IMR-90 (cell line): ENCODE data around the gene RIC8A. TPM values are rescaled to one million over a fixed set of nuclear protein-coding genes. Genes with fewer than 3 reads are reported as not detected.

Source experiments
- ATAC-seq: fragments of 200-7000 bp; cut with Tn5 transposase; 2 replicates; pipeline ENCODE4 v1.9.1; 2020; ENCODE audit warnings: low read depth, mild to moderate bottlenecking, moderate library complexity
- BruUV-seq: library from RNA; stranded (reverse); fragments of 400-500 nt; replicated peaks from 2 replicates; lab custom pipeline; 2021; lab: Mats Ljungman, UMichigan
- CTCF ChIA-PET: fragments of 300-600 bp; formaldehyde crosslinking; extraction: SDS; loops from one replicate; lab custom pipeline; 2021; ENCODE audit warnings: antibody characterized with exemption; lab: Yijun Ruan, JAX
- POLR2A ChIA-PET: fragments of 300-600 bp; sonication (Branson Sonifier 250); formaldehyde crosslinking; loops from one replicate; lab custom pipeline; 2022; ENCODE audit warnings: antibody characterized with exemption; ENCODE audit not compliant: unreplicated experiment; lab: Charles Lee
- DNase-seq: peaks from one replicate; pipeline ENCODE4 v3.0.0; 2013
- H2AFZ ChIP-seq: replicated peaks from 2 replicates; pipeline ENCODE3; 2013; ENCODE audit warnings: low read length, mild to moderate bottlenecking; ENCODE audit not compliant: poor library complexity
- H2AK5ac ChIP-seq: 2 replicates; pipeline ENCODE4 v1.6.1; 2013; ENCODE audit warnings: low read depth, low read length, inconsistent platforms
- H2AK9ac ChIP-seq: replicated peaks from 2 replicates; pipeline ENCODE3; 2013; ENCODE audit warnings: mild to moderate bottlenecking, low read depth, low read length, moderate library complexity; ENCODE audit not compliant: poor library complexity
- H2BK120ac ChIP-seq: 2 replicates; pipeline ENCODE4 v1.6.1; 2013; ENCODE audit warnings: low read depth, low read length, inconsistent platforms
- H2BK15ac ChIP-seq: 3 replicates; pipeline ENCODE4 v1.6.1; 2013; ENCODE audit warnings: low read depth, low read length, inconsistent platforms
- H2BK20ac ChIP-seq: 2 replicates; pipeline ENCODE4 v1.6.1; 2013; ENCODE audit warnings: low read depth, mild to moderate bottlenecking, inconsistent platforms, low read length, moderate library complexity
- H2BK5ac ChIP-seq: 2 replicates; pipeline ENCODE4 v1.6.1; 2013; ENCODE audit warnings: mild to moderate bottlenecking, low read depth, low read length, inconsistent platforms; ENCODE audit not compliant: poor library complexity, severe bottlenecking
- H3K14ac ChIP-seq: replicated peaks from 2 replicates; pipeline ENCODE4 v1.6.1; 2013; ENCODE audit warnings: low read depth, low read length, inconsistent platforms
- H3K18ac ChIP-seq: 2 replicates; pipeline ENCODE4 v1.6.1; 2013; ENCODE audit warnings: low read depth, low read length, control low read depth
- H3K23ac ChIP-seq: 2 replicates; pipeline ENCODE4 v1.6.1; 2013; ENCODE audit warnings: low read depth, low read length, inconsistent platforms
- H3K27ac ChIP-seq: 2 replicates; pipeline ENCODE4 v1.5.1; 2013; ENCODE audit warnings: mild to moderate bottlenecking, control low read depth, low read length; ENCODE audit not compliant: insufficient read depth
- H3K27me3 ChIP-seq: 2 replicates; pipeline ENCODE4 v1.6.1; 2013; ENCODE audit warnings: low read length; ENCODE audit not compliant: control insufficient read depth, insufficient read depth
- H3K36me3 ChIP-seq: 2 replicates; pipeline ENCODE4 v1.6.1; 2013; ENCODE audit warnings: low read length, mixed read lengths; ENCODE audit not compliant: control insufficient read depth, insufficient read depth
- H3K4ac ChIP-seq: 2 replicates; pipeline ENCODE4 v1.6.1; 2013; ENCODE audit warnings: low read depth, low read length, inconsistent platforms
- H3K4me1 ChIP-seq: 2 replicates; pipeline ENCODE4 v1.6.1; 2013; ENCODE audit warnings: low read length, mixed read lengths; ENCODE audit not compliant: control insufficient read depth, insufficient read depth
- H3K4me2 ChIP-seq: 2 replicates; pipeline ENCODE4 v1.6.1; 2013; ENCODE audit warnings: low read depth, mild to moderate bottlenecking, control low read depth, low read length, moderate library complexity
- H3K4me3 ChIP-seq: 2 replicates; pipeline ENCODE4 v1.5.1; 2013; ENCODE audit warnings: low read depth, mild to moderate bottlenecking, control low read depth, low read length, moderate library complexity; ENCODE audit not compliant: insufficient read depth
- H3K56ac ChIP-seq: 2 replicates; pipeline ENCODE4 v1.6.1; 2013; ENCODE audit warnings: low read length, inconsistent platforms; ENCODE audit not compliant: insufficient read depth; ENCODE audit errors: extremely low read depth
- H3K79me1 ChIP-seq, 2 experiments: 2 replicates each; pipeline ENCODE4 v1.6.1; 2013; ENCODE audit warnings: low read length in 2 of 2, inconsistent platforms in 1 of 2, low read depth in 1 of 2
- H3K9ac ChIP-seq: 2 replicates; pipeline ENCODE4 v1.6.1; 2013; ENCODE audit warnings: low read depth, low read length, control low read depth
- H3K9me1 ChIP-seq: 2 replicates; pipeline ENCODE4 v1.6.1; 2013; ENCODE audit warnings: low read length, inconsistent platforms; ENCODE audit not compliant: insufficient read depth
- H3K9me3 ChIP-seq: 2 replicates; pipeline ENCODE4 v1.6.1; 2013; ENCODE audit warnings: low read length; ENCODE audit not compliant: control insufficient read depth, insufficient read depth
- H4K20me1 ChIP-seq: 2 replicates; pipeline ENCODE4 v1.6.1; 2013; ENCODE audit warnings: low read length, inconsistent platforms; ENCODE audit not compliant: insufficient read depth
- H4K5ac ChIP-seq: 2 replicates; pipeline ENCODE4 v1.6.1; 2013; ENCODE audit warnings: mild to moderate bottlenecking, low read depth, low read length, control low read depth
- H4K8ac ChIP-seq, 2 experiments: 2 replicates each; pipeline ENCODE4 v1.6.1; 2013; ENCODE audit warnings: low read depth in 2 of 2, low read length in 2 of 2, control low read depth in 1 of 2, inconsistent platforms in 1 of 2
- H4K91ac ChIP-seq: 2 replicates; pipeline ENCODE4 v1.6.1; 2013; ENCODE audit warnings: low read depth, low read length, inconsistent platforms; ENCODE audit not compliant: insufficient read depth
- BHLHE40 ChIP-seq: fragments of 150-350 bp; IDR thresholded peaks from 2 replicates; pipeline ENCODE4 v1.6.1; 2016; ENCODE audit warnings: mild to moderate bottlenecking, low read depth, low read length
- CEBPB ChIP-seq: IDR thresholded peaks from 2 replicates; pipeline ENCODE4 v1.6.1; 2012; ENCODE audit warnings: low read depth, low read length, improper control_type of control experiment
- CHD1 ChIP-seq: IDR thresholded peaks from 2 replicates; pipeline ENCODE4 v1.6.1; 2012; ENCODE audit warnings: low read depth, low read length, improper control_type of control experiment
- CTCF ChIP-seq: conservative IDR thresholded peaks from 2 replicates; pipeline ENCODE4 v1.5.1; 2012; ENCODE audit warnings: mild to moderate bottlenecking, low read depth, low read length, improper control_type of control experiment
- ELK1 ChIP-seq: fragments of 150-350 bp; IDR thresholded peaks from 2 replicates; pipeline ENCODE4 v1.6.1; 2016; ENCODE audit warnings: low read depth, mild to moderate bottlenecking, low read length, moderate library complexity, borderline replicate concordance
- FOS ChIP-seq: fragments of 150-350 bp; IDR thresholded peaks from 2 replicates; pipeline ENCODE4 v1.6.1; 2016; ENCODE audit warnings: low read depth, low read length
- MAFK ChIP-seq: IDR thresholded peaks from 2 replicates; pipeline ENCODE4 v1.6.1; 2012; ENCODE audit warnings: low read depth, low read length, improper control_type of control experiment
- MAZ ChIP-seq: IDR thresholded peaks from 2 replicates; pipeline ENCODE4 v1.6.1; 2012; ENCODE audit warnings: low read depth, mild to moderate bottlenecking, low read length, improper control_type of control experiment, moderate library complexity, borderline replicate concordance
- MXI1 ChIP-seq: IDR thresholded peaks from 2 replicates; pipeline ENCODE4 v1.6.1; 2012; ENCODE audit warnings: low read depth, mild to moderate bottlenecking, low read length, moderate library complexity, borderline replicate concordance
- NFE2L2 ChIP-seq: fragments of 150-350 bp; IDR thresholded peaks from 2 replicates; pipeline ENCODE4 v1.6.1; 2016; ENCODE audit warnings: low read depth, mild to moderate bottlenecking, low read length
- POLR2A ChIP-seq: IDR thresholded peaks from 2 replicates; pipeline ENCODE4 v1.6.1; 2012; ENCODE audit warnings: mild to moderate bottlenecking, low read depth, low read length
- RCOR1 ChIP-seq: IDR thresholded peaks from 2 replicates; pipeline ENCODE4 v1.6.1; 2012; ENCODE audit warnings: mild to moderate bottlenecking, low read length, improper control_type of control experiment; ENCODE audit not compliant: insufficient replicate concordance
- RFX5 ChIP-seq: IDR thresholded peaks from 2 replicates; pipeline ENCODE4 v1.8.0; 2012; ENCODE audit warnings: low read depth, mild to moderate bottlenecking, low read length, moderate library complexity
- SMC3 ChIP-seq: fragments of 150-350 bp; IDR thresholded peaks from 2 replicates; pipeline ENCODE4 v1.6.1; 2016; ENCODE audit warnings: low read depth, mild to moderate bottlenecking, antibody characterized with exemption, low read length, moderate library complexity
- USF2 ChIP-seq: fragments of 150-350 bp; IDR thresholded peaks from 2 replicates; pipeline ENCODE4 v1.6.1; 2017; ENCODE audit warnings: mild to moderate bottlenecking, antibody characterized with exemption, low read length, low read depth
- WGBS, 2 experiments: methylation state at CpG; one replicate each; pipeline versions ENCODE4 v1.1.5 to v1.1.7; 2013; ENCODE audit warnings: missing lambda C conversion rate in 2 of 2; ENCODE audit not compliant: insufficient read length in 1 of 2; ENCODE audit errors: extremely low coverage in 2 of 2; 5-methylcytosine and 5-hydroxymethylcytosine counted together
- dilution Hi-C: fragments of 300-500 bp; cut with HindIII; formaldehyde crosslinking; loops from one replicate; pipeline ENCODE4 v1.14.3; 2018; ENCODE audit warnings: low sequenced_read_pairs; ENCODE audit not compliant: unreplicated experiment
- in situ Hi-C: fragments of 300-500 bp; cut with MboI; formaldehyde crosslinking; loops from 3 replicates; pipeline ENCODE4 v1.14.3; 2019; ENCODE audit warnings: low sequenced_read_pairs, inconsistent platforms, mixed read lengths
- intact Hi-C: fragments of 100-400 bp; cut with micrococcal nuclease; formaldehyde crosslinking; loops from 2 replicates; pipeline ENCODE4 v1.10.0; 2022
- polyA plus RNA-seq, 3 experiments: library from polyadenylated mRNA; depleted of rRNA; stranded (reverse); fragments of >200 nt; gene quantifications; 2 replicates each; pipeline ENCODE4 v1.2.3, GENCODE V29; 2012; ENCODE audit warnings: low replicate concordance in 1 of 3
- total RNA-seq: library from RNA; depleted of rRNA; stranded (reverse); fragments of >200 nt; gene quantifications from 2 replicates; pipeline ENCODE4 v1.2.3, GENCODE V29; 2012

The RIC8A gene
- total and polyA plus RNA-seq, 2 of the 4 experiments (the other 2 are of a cell fraction) = 129 to 188 TPM

GRCh38 chr11:199782-200181, 7.7 kb upstream of the RIC8A start:
- no TSS peak for BruUV-seq
- POLR2A ChIA-PET = no interaction called here
- no peak for ATAC-seq

More at GRCh38 chr11:199782-200181, 7.7 kb upstream of the RIC8A start:
- Histone ChIP-seq H4K8ac (no peak overlapping the region), H3K14ac (no peak overlapping the region), H2BK20ac (no peak overlapping the region), H3K9me3 (no peaks in the 10 kb centered on the region), H3K27me3 (no peaks in the 10 kb centered on the region), H3K27ac (no peak overlapping the region), H3K4me1 (no peaks in the 10 kb centered on the region), H3K9me1 (peaks cover 25% of the 10 kb centered on the region), H3K79me1 (peaks cover 18 to 45% of the 10 kb centered on the region in 2 experiments; a peak in 3 of 4 replicates), H4K5ac (no peak overlapping the region), H3K4ac (no peak overlapping the region), H2BK5ac (no peak overlapping the region), H4K91ac (no peak overlapping the region), H2BK120ac (no peak overlapping the region), H4K20me1 (peaks cover 39% of the 10 kb centered on the region), H2BK15ac (no peak overlapping the region), H2AFZ (no peak overlapping the region), H3K18ac (no peak overlapping the region), H3K4me2 (no peak overlapping the region), H2AK9ac (peak overlapping the region; percentile 70), H3K9ac (no peak overlapping the region), H3K23ac (no peak overlapping the region), H3K56ac (no peak overlapping the region), H3K4me3 (no peak overlapping the region), H3K36me3 (peaks cover 35% of the 10 kb centered on the region), H2AK5ac (no peak overlapping the region)
- intact Hi-C loops (no loop called here), in situ Hi-C loops (no loop called here), dilution Hi-C loops (no loop called here)
- WGBS, 2 experiments = no CpG with 5 or more reads among the region's 8 CpGs
- no peak for DNase-seq
- TF ChIP-seq SMC3 (no peak), MAZ (no peak), MXI1 (no peak), ELK1 (no peak), FOS (no peak), POLR2A (no peak), CHD1 (no peak), RCOR1 (no peak), RFX5 (no peak), USF2 (no peak), CEBPB (no peak), BHLHE40 (no peak), MAFK (no peak), NFE2L2 (no peak), CTCF (no peak)
- CTCF ChIA-PET = no interaction called here
